Measurements from ENCODE around the gene MYO9B. TPM values are rescaled to one million over a fixed set of nuclear protein-coding genes. Genes with fewer than 3 reads are reported as not detected.
A peak's percentile ranks its signal among the peaks of the same experiment; 100 is the strongest.

Gene MYO9B
- total RNA-seq, 1 experiment from 2014 or later = 94.3 TPM

DNA sequence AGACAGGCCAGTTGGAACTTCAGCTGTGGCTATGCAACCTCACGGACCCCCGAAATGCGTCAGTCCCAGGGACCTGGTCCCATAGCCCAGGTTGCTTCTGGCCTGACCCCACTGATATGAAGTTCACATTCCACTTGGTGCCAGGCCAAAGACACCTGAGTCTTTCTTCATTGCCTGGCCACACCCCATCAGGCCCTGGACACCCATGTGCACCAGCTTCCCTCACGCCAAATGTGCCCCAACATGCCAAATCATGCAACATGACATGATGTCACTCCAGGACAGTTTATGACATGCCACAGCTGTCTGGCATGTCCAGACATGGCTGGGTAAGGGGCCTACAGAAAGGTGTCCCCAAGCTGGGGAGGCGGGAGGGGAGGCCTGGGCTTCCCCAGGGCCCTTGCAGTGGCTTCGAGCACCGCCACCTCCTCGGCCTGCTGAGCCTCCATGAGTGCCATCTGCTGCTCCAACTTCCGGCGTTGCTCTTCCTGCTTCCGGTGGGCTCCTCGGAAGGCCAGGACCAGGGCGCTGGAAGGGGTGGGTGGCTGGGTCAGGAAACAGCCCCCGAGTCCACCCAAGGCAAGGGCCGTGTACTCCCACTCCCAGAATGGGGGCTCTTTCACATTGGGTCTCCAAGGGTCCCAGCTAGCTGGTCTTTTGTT, 174.4 kb downstream of the MYO9B start:
- POLR2A ChIA-PET = no interaction called here
- Mint-ChIP-seq H3K27ac (peak overlapping the region; percentile 99), H3K36me3 (peaks cover 8% of the 10 kb centered on the region; the same call in 1 of the 2 replicates), H3K4me3 (no peak overlapping the region), H3K27me3 (ENCODE audit: low read depth) (no peaks in the 10 kb centered on the region), H3K4me1 (peaks cover 30% of the 10 kb centered on the region), H3K9me3 (no peaks in the 10 kb centered on the region)
- CTCF ChIA-PET = interaction anchor here (1.0 to 3.8 kb wide), 4 partner anchors 10 to 198 kb away, joined by 3 to 38 read pairs (median 4); partner anchors contain the start of gene OCEL1
- no peak for DNase-seq (ENCODE audit: low spot score)
- ATAC-seq = no peak
- TF ChIP-seq, protein P1, sequence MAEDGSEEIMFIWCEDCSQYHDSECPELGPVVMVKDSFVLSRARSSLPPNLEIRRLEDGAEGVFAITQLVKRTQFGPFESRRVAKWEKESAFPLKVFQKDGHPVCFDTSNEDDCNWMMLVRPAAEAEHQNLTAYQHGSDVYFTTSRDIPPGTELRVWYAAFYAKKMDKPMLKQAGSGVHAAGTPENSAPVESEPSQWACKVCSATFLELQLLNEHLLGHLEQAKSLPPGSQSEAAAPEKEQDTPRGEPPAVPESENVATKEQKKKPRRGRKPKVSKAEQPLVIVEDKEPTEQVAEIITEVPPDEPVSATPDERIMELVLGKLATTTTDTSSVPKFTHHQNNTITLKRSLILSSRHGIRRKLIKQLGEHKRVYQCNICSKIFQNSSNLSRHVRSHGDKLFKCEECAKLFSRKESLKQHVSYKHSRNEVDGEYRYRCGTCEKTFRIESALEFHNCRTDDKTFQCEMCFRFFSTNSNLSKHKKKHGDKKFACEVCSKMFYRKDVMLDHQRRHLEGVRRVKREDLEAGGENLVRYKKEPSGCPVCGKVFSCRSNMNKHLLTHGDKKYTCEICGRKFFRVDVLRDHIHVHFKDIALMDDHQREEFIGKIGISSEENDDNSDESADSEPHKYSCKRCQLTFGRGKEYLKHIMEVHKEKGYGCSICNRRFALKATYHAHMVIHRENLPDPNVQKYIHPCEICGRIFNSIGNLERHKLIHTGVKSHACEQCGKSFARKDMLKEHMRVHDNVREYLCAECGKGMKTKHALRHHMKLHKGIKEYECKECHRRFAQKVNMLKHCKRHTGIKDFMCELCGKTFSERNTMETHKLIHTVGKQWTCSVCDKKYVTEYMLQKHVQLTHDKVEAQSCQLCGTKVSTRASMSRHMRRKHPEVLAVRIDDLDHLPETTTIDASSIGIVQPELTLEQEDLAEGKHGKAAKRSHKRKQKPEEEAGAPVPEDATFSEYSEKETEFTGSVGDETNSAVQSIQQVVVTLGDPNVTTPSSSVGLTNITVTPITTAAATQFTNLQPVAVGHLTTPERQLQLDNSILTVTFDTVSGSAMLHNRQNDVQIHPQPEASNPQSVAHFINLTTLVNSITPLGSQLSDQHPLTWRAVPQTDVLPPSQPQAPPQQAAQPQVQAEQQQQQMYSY (CRISPR knock-in tag; IDR thresholded peaks at IDR 0.05) = peak; percentile 56; the same call in 1 of the 2 replicates
- TF ChIP-seq CREM (CRISPR knock-in tag; IDR thresholded peaks at IDR 0.05) = no peak

- DNase-seq (ENCODE audit: low spot score) = no peak
- Mint-ChIP-seq H3K36me3 (peaks cover 37% of the 10 kb centered on the region), H3K9me3 (peaks cover 5% of the 10 kb centered on the region), H3K4me3 (no peak overlapping the region), H3K27me3 (ENCODE audit: low read depth) (no peaks in the 10 kb centered on the region), H3K27ac (no peak overlapping the region), H3K4me1 (peaks cover 2% of the 10 kb centered on the region)
- TF ChIP-seq NR3C1 (CRISPR knock-in tag; conservative IDR thresholded peaks at IDR 0.05; ENCODE audit: low read depth) = no peak
- no peak for TF ChIP-seq MAX (CRISPR knock-in tag; IDR thresholded peaks at IDR 0.05)
- TF ChIP-seq SMAD4 (CRISPR knock-in tag; IDR thresholded peaks at IDR 0.05) = no peak
- TF ChIP-seq, protein P2, sequence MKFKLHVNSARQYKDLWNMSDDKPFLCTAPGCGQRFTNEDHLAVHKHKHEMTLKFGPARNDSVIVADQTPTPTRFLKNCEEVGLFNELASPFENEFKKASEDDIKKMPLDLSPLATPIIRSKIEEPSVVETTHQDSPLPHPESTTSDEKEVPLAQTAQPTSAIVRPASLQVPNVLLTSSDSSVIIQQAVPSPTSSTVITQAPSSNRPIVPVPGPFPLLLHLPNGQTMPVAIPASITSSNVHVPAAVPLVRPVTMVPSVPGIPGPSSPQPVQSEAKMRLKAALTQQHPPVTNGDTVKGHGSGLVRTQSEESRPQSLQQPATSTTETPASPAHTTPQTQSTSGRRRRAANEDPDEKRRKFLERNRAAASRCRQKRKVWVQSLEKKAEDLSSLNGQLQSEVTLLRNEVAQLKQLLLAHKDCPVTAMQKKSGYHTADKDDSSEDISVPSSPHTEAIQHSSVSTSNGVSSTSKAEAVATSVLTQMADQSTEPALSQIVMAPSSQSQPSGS (CRISPR knock-in tag; IDR thresholded peaks at IDR 0.05; ENCODE audit: borderline replicate concordance, low read depth) = no peak
- no peak for TF ChIP-seq NR2C2 (CRISPR knock-in tag; IDR thresholded peaks at IDR 0.05)
- TF ChIP-seq CBFB (CRISPR knock-in tag; IDR thresholded peaks at IDR 0.05; ENCODE audit: low read depth) = no peak
- TF ChIP-seq JUN (CRISPR knock-in tag; IDR thresholded peaks at IDR 0.05) = no peak
- TF ChIP-seq ZBTB21 (CRISPR knock-in tag; IDR thresholded peaks at IDR 0.05; ENCODE audit: borderline replicate concordance) = no peak
- no peak for TF ChIP-seq NR1H2 (CRISPR knock-in tag; IDR thresholded peaks at IDR 0.05)
- TF ChIP-seq, protein P3, sequence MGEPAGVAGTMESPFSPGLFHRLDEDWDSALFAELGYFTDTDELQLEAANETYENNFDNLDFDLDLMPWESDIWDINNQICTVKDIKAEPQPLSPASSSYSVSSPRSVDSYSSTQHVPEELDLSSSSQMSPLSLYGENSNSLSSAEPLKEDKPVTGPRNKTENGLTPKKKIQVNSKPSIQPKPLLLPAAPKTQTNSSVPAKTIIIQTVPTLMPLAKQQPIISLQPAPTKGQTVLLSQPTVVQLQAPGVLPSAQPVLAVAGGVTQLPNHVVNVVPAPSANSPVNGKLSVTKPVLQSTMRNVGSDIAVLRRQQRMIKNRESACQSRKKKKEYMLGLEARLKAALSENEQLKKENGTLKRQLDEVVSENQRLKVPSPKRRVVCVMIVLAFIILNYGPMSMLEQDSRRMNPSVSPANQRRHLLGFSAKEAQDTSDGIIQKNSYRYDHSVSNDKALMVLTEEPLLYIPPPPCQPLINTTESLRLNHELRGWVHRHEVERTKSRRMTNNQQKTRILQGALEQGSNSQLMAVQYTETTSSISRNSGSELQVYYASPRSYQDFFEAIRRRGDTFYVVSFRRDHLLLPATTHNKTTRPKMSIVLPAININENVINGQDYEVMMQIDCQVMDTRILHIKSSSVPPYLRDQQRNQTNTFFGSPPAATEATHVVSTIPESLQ (CRISPR knock-in tag; IDR thresholded peaks at IDR 0.05) = no peak
- no peak for TF ChIP-seq NFATC4 (CRISPR knock-in tag; IDR thresholded peaks at IDR 0.05)
- no peak for TF ChIP-seq OVOL2 (CRISPR knock-in tag; IDR thresholded peaks at IDR 0.05; ENCODE audit: borderline replicate concordance)
- no peak for TF ChIP-seq ERG (CRISPR knock-in tag; IDR thresholded peaks at IDR 0.05)
- no peak for ATAC-seq
- ChIA-PET CTCF (interaction anchor here (0.7 to 1.6 kb wide), 4 partner anchors 10 to 39 kb away, joined by 3 to 6 read pairs (median 4); partner anchors contain the start of genes USE1 and USHBP1), POLR2A (interaction anchor here (0.9 kb wide), 1 partner anchor 11 kb away, joined by 3 read pairs; no protein-coding TSS in a partner anchor)
Observed at GRCh38 chr19:17254636-17255035, 179.1 kb downstream of the MYO9B start.
